GM23338 (cell line): Measurements from ENCODE around the gene HDAC3. TPM values are rescaled to one million over a fixed set of nuclear protein-coding genes. Genes with fewer than 3 reads are reported as not detected.

Experiments used
- ATAC-seq: fragments of 200-7000 bp; cut with Tn5 transposase; 3 replicates; pipeline ENCODE4 v1.9.1; 2020
- DNase-seq: peaks from one replicate; pipeline ENCODE4 v3.0.0-alpha.2; 2015; ENCODE audit warnings: low spot score
- H2AFZ ChIP-seq: fragments of 200-600 bp; sonication (generic); 2 replicates; pipeline ENCODE4 v1.8.0; 2016; ENCODE audit warnings: antibody characterized with exemption, mild to moderate bottlenecking, moderate library complexity
- H3F3A ChIP-seq: fragments of 200-600 bp; sonication (generic); replicated peaks from 2 replicates; pipeline ENCODE4 v1.8.0; 2017; ENCODE audit warnings: antibody characterized with exemption, mixed run types, low read depth
- H3K27ac ChIP-seq: fragments of 200-600 bp; sonication (generic); 2 replicates; pipeline ENCODE4 v1.6.1; 2016; ENCODE audit warnings: low read depth
- H3K27me3 ChIP-seq: fragments of 200-600 bp; sonication (generic); 2 replicates; pipeline ENCODE4 v1.8.0; 2016; ENCODE audit warnings: mild to moderate bottlenecking, mixed run types, moderate library complexity; ENCODE audit not compliant: insufficient read depth
- H3K36me3 ChIP-seq: fragments of 200-600 bp; sonication (generic); 2 replicates; pipeline ENCODE4 v1.8.0; 2016; ENCODE audit warnings: mild to moderate bottlenecking; ENCODE audit not compliant: insufficient read depth
- H3K4me1 ChIP-seq: fragments of 200-600 bp; sonication (generic); 2 replicates; pipeline ENCODE4 v1.8.0; 2016; ENCODE audit warnings: mild to moderate bottlenecking, moderate library complexity; ENCODE audit not compliant: insufficient read depth
- H3K4me2 ChIP-seq: fragments of 200-600 bp; sonication (generic); 2 replicates; pipeline ENCODE4 v1.7.1; 2017; ENCODE audit warnings: mixed run types
- H3K4me3 ChIP-seq: fragments of 200-600 bp; sonication (generic); 2 replicates; pipeline ENCODE4 v1.6.1; 2016; ENCODE audit warnings: mixed run types
- H3K79me2 ChIP-seq: fragments of 200-600 bp; sonication (generic); replicated peaks from 2 replicates; pipeline ENCODE4 v1.8.0; 2017; ENCODE audit warnings: mild to moderate bottlenecking; ENCODE audit not compliant: insufficient read depth
- H3K9me2 ChIP-seq: fragments of 200-600 bp; sonication (generic); 2 replicates; pipeline ENCODE4 v1.8.0; 2017; ENCODE audit not compliant: insufficient read depth
- H4K20me1 ChIP-seq: fragments of 200-600 bp; sonication (generic); replicated peaks from 2 replicates; pipeline ENCODE4 v1.8.0; 2017; ENCODE audit warnings: mild to moderate bottlenecking; ENCODE audit not compliant: insufficient read depth
- H3K27ac Mint-ChIP-seq: 2 replicates; pipeline ENCODE4 v1.8.0; 2020; ENCODE audit warnings: inconsistent platforms, mild to moderate bottlenecking, moderate library complexity, mixed read lengths
- H3K27me3 Mint-ChIP-seq: 3 replicates; pipeline ENCODE4 v1.8.0; 2022; ENCODE audit warnings: low read depth, mild to moderate bottlenecking, moderate library complexity, mixed read lengths, inconsistent platforms; ENCODE audit not compliant: insufficient read depth, poor library complexity
- H3K36me3 Mint-ChIP-seq: 3 replicates; pipeline ENCODE4 v1.8.0; 2021; ENCODE audit warnings: low read depth, mild to moderate bottlenecking, inconsistent platforms, moderate library complexity, mixed read lengths
- H3K4me1 Mint-ChIP-seq: 3 replicates; pipeline ENCODE4 v1.8.0; 2020; ENCODE audit warnings: mild to moderate bottlenecking, inconsistent platforms, mixed read lengths
- H3K4me3 Mint-ChIP-seq: 3 replicates; pipeline ENCODE4 v1.8.0; 2021; ENCODE audit warnings: moderate library complexity, mild to moderate bottlenecking, inconsistent platforms, mixed read lengths
- H3K9me3 Mint-ChIP-seq: 3 replicates; pipeline ENCODE4 v1.8.0; 2020; ENCODE audit warnings: moderate library complexity, mild to moderate bottlenecking, inconsistent platforms, mixed read lengths
- NANOG ChIP-seq: IDR thresholded peaks from 2 replicates; pipeline ENCODE4 v1.6.1; 2016; ENCODE audit warnings: antibody characterized with exemption, borderline replicate concordance
- polyA plus RNA-seq: library from polyadenylated mRNA; unstranded; fragments of >200 nt; fragmentation: Nextera tagmentation; extraction: Ambion mirVana; gene quantifications from 2 replicates; pipeline ENCODE4 v1.2.1, GENCODE V29; 2016
- total RNA-seq: library from RNA; depleted of rRNA; stranded (reverse); fragments of >200 nt; shearing (Covaris generic); gene quantifications from 2 replicates; pipeline ENCODE4 v1.2.3, GENCODE V29; 2014
- TF ChIP-seq, protein P1 (sequence below): fragments of 250-450 bp; sonication (Bioruptor Pico); IDR thresholded peaks from 2 replicates; pipeline ENCODE4 v1.5.0; 2020; ENCODE audit warnings: mild to moderate bottlenecking, moderate library complexity

HDAC3 gene
- total and polyA plus RNA-seq, 2 experiments from 2014 or later = 59.2 to 90.0 TPM

DNA sequence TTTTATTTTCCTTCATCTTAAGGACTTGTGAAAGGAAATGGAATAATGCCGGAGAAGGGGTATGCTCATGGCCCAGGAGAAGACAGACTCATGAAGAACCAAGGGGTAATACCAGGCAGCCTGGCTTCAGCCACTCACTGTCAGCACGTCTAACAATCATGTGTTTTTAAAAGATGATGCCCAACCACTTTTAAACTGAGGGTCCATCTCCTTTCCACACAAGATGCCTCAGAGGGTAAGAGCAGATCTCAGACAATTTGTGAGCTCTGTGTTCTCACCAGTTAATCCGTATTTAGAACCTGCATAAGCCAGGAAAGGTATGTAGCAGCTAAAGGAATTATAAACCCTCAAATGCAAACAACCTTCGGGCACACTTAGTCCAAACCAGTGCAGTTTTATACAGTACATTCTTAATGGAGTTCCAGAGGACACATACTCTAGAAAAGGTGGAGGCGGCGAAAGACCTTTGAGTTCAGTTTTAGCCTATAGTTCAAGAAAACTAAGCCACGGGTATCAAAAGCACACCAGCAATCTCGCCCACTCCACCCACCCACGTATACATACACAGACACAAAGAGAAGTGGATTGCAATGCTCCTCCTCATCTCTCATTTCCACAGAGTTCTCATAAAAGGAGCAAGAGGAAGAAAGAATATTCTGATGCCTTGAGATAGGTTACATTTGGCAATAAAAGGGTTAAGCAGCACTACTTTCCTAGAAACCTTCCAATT is 20.5 kb downstream of the HDAC3 start:
- peak overlapping the region; percentile 60; the same call in 1 of the 2 replicates for H3K27ac Mint-ChIP-seq
- peaks cover 5% of the 10 kb centered on the region; the same call in 1 of the 2 replicates for H3K36me3 ChIP-seq
- H3K4me3 Mint-ChIP-seq = peak overlapping the region; percentile 98
- H3K79me2 ChIP-seq = peaks cover 69% of the 10 kb centered on the region
- peaks cover 21% of the 10 kb centered on the region for H4K20me1 ChIP-seq
- ATAC-seq (no peak), DNase-seq (no peak)
- no peaks in the 10 kb centered on the region for H3K9me3 Mint-ChIP-seq
- H3K4me2 ChIP-seq = peak overlapping the region; percentile 80
- peaks cover 10% of the 10 kb centered on the region; the same call in 1 of the 2 replicates for H3F3A ChIP-seq
- no peak overlapping the region for H2AFZ ChIP-seq
- H3K4me3 ChIP-seq = peak overlapping the region; percentile 72; the same call in 1 of the 2 replicates
- H3K27me3 ChIP-seq = no peaks in the 10 kb centered on the region
- TF ChIP-seq NANOG = no peak
- peaks cover 44% of the 10 kb centered on the region for H3K4me1 ChIP-seq
- peaks cover 47% of the 10 kb centered on the region for H3K4me1 Mint-ChIP-seq
- H3K27me3 Mint-ChIP-seq = peaks cover 5% of the 10 kb centered on the region
- H3K27ac ChIP-seq = 0 out of 2 replicates have a peak overlapping the region, but pooled peaks have one; percentile 30
- no peaks in the 10 kb centered on the region for H3K9me2 ChIP-seq
- peaks cover 15% of the 10 kb centered on the region for H3K36me3 Mint-ChIP-seq

DNA sequence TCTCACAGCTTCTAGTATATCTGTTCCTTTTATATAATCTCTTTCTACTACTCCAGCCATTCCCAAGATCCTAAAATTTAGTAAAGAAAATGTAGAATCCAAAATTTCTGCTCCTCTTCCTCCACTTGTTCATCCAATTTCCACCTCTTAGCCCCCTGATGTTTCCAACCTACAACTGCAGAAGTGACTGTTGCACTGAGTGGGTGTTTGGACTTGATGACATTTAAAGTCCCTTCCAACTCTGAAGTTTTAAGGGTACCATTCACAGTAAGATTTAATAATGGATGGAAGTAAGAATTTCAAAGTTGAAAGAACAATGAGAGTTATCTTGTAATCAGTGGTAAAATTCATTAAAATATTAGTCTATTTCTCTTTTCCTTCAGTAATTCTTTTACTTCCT is 23.3 kb downstream of the HDAC3 start:
- Histone ChIP-seq H3K4me3 (no peak overlapping the region), H3F3A (no peaks in the 10 kb centered on the region), H3K79me2 (peaks cover 97% of the 10 kb centered on the region)

More for the DNA sequence above, 23.3 kb downstream of the HDAC3 start:
- H3K9me3 Mint-ChIP-seq = no peaks in the 10 kb centered on the region
- Histone ChIP-seq H3K4me1 (peaks cover 38% of the 10 kb centered on the region), H2AFZ (no peak overlapping the region), H3K4me2 (0 out of 2 replicates have a peak overlapping the region, but pooled peaks have one; percentile 17), H3K27me3 (no peaks in the 10 kb centered on the region), H3K9me2 (no peaks in the 10 kb centered on the region), H3K27ac (no peak overlapping the region), H3K36me3 (no peaks in the 10 kb centered on the region), H4K20me1 (peaks cover 25% of the 10 kb centered on the region)
- no peak for DNase-seq
- TF ChIP-seq, protein P1, sequence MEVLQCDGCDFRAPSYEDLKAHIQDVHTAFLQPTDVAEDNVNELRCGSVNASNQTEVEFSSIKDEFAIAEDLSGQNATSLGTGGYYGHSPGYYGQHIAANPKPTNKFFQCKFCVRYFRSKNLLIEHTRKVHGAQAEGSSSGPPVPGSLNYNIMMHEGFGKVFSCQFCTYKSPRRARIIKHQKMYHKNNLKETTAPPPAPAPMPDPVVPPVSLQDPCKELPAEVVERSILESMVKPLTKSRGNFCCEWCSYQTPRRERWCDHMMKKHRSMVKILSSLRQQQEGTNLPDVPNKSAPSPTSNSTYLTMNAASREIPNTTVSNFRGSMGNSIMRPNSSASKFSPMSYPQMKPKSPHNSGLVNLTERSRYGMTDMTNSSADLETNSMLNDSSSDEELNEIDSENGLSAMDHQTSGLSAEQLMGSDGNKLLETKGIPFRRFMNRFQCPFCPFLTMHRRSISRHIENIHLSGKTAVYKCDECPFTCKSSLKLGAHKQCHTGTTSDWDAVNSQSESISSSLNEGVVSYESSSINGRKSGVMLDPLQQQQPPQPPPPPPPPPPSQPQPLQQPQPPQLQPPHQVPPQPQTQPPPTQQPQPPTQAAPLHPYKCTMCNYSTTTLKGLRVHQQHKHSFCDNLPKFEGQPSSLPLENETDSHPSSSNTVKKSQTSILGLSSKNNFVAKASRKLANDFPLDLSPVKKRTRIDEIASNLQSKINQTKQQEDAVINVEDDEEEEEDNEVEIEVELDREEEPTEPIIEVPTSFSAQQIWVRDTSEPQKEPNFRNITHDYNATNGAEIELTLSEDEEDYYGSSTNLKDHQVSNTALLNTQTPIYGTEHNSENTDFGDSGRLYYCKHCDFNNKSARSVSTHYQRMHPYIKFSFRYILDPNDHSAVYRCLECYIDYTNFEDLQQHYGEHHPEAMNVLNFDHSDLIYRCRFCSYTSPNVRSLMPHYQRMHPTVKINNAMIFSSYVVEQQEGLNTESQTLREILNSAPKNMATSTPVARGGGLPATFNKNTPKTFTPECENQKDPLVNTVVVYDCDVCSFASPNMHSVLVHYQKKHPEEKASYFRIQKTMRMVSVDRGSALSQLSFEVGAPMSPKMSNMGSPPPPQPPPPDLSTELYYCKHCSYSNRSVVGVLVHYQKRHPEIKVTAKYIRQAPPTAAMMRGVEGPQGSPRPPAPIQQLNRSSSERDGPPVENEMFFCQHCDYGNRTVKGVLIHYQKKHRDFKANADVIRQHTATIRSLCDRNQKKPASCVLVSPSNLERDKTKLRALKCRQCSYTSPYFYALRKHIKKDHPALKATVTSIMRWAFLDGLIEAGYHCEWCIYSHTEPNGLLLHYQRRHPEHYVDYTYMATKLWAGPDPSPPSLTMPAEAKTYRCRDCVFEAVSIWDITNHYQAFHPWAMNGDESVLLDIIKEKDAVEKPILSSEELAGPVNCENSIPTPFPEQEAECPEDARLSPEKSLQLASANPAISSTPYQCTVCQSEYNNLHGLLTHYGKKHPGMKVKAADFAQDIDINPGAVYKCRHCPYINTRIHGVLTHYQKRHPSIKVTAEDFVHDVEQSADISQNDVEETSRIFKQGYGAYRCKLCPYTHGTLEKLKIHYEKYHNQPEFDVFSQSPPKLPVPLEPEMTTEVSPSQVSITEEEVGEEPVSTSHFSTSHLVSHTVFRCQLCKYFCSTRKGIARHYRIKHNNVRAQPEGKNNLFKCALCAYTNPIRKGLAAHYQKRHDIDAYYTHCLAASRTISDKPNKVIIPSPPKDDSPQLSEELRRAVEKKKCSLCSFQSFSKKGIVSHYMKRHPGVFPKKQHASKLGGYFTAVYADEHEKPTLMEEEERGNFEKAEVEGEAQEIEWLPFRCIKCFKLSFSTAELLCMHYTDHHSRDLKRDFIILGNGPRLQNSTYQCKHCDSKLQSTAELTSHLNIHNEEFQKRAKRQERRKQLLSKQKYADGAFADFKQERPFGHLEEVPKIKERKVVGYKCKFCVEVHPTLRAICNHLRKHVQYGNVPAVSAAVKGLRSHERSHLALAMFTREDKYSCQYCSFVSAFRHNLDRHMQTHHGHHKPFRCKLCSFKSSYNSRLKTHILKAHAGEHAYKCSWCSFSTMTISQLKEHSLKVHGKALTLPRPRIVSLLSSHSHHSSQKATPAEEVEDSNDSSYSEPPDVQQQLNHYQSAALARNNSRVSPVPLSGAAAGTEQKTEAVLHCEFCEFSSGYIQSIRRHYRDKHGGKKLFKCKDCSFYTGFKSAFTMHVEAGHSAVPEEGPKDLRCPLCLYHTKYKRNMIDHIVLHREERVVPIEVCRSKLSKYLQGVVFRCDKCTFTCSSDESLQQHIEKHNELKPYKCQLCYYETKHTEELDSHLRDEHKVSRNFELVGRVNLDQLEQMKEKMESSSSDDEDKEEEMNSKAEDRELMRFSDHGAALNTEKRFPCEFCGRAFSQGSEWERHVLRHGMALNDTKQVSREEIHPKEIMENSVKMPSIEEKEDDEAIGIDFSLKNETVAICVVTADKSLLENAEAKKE (CRISPR knock-in tag) = no peak
- no peak for ATAC-seq
- H3K27ac Mint-ChIP-seq = no peak overlapping the region
- peaks cover 47% of the 10 kb centered on the region for H3K4me1 Mint-ChIP-seq
- peaks cover 11% of the 10 kb centered on the region; the same call in 2 of the 3 replicates for H3K36me3 Mint-ChIP-seq
- H3K27me3 Mint-ChIP-seq = peaks cover 3% of the 10 kb centered on the region
- H3K4me3 Mint-ChIP-seq = no peak overlapping the region
